ENCODE measurements around the gene FARS2. TPM values are rescaled to one million over a fixed set of nuclear protein-coding genes. Genes with fewer than 3 reads are reported as not detected.

FARS2 gene
- polyA plus RNA-seq, 2 of the 4 experiments (the other 2 are of a cell fraction): 12.9 to 17.5 TPM

DNA sequence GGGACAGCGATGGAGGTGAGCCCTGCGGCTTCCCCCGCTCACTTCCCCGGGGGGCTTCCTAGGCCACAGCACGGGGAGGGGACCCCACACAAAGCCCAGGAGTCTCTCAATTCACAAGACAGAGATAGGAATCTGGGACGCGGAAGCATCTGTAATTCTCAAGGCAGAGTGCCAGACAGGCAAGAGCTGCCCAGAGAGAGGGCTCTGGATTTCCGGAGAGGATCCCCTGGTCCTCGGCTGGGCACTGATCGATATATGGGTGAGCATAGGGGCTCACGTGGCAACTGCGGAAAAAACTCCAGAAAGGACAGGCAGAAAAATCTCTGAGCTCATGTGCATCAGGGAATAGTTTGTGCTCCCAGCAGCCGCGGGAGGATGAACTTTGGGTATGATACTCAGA lies 449.2 kb downstream of the FARS2 start:
- 89% methylated on average over 14 of the region's 14 CpGs for WGBS (ENCODE audit: missing lambda C conversion rate)
- H3K4me1 ChIP-seq: no peaks in the 10 kb centered on the region
- no peak for DNase-seq (ENCODE audit: low read depth in 1 of 2, low spot score in 1 of 2)
- H3K27ac ChIP-seq: no peak overlapping the region
- POLR2A ChIA-PET: no interaction called here
- FAIRE-seq: no peak
- no peak for TF ChIP-seq CBX8 (IDR thresholded peaks at IDR 0.05)
- no peak for TF ChIP-seq CTCF (IDR thresholded peaks at IDR 0.05)
- TF ChIP-seq FOSL2 (IDR thresholded peaks at IDR 0.05): no peak
- no peak for TF ChIP-seq FOSL2 (CRISPR knock-in tag; IDR thresholded peaks at IDR 0.05)
- no peak for TF ChIP-seq CBX2 (IDR thresholded peaks at IDR 0.05; ENCODE audit: borderline replicate concordance, low read depth)
- TF ChIP-seq RFX5 (IDR thresholded peaks at IDR 0.05): no peak
- TF ChIP-seq FOSB (CRISPR knock-in tag; IDR thresholded peaks at IDR 0.05): no peak
- no peak for TF ChIP-seq RARB (CRISPR knock-in tag; IDR thresholded peaks at IDR 0.05)
- TF ChIP-seq MAZ (IDR thresholded peaks at IDR 0.05; ENCODE audit: borderline replicate concordance, low read depth, low read length): no peak
- TF ChIP-seq REST (IDR thresholded peaks at IDR 0.05): no peak
- no peak for TF ChIP-seq TP53 (CRISPR knock-in tag; IDR thresholded peaks at IDR 0.05)
- TF ChIP-seq NR3C1 (IDR thresholded peaks at IDR 0.05): no peak
- no peak for TF ChIP-seq CEBPB (IDR thresholded peaks at IDR 0.05)
- no peak overlapping the region for H3K4me2 ChIP-seq
- no peaks in the 10 kb centered on the region for H3K9me3 ChIP-seq
- CTCF ChIA-PET: no interaction called here
- H3K4me3 ChIP-seq: no peak overlapping the region
- ATAC-seq: no peak

GRCh38 chr6:5710936-5711335 lies 449.6 kb downstream of the FARS2 start:
- no peak for ATAC-seq
- no peak for DNase-seq (ENCODE audit: low read depth in 1 of 2, low spot score in 1 of 2)
- ChIA-PET CTCF (no interaction called here), POLR2A (no interaction called here)
- WGBS (ENCODE audit: missing lambda C conversion rate): 91% methylated on average over 4 of the region's 4 CpGs
- no peak for TF ChIP-seq CBX2 (IDR thresholded peaks at IDR 0.05; ENCODE audit: borderline replicate concordance, low read depth)
- TF ChIP-seq ZSCAN20 (CRISPR knock-in tag; IDR thresholded peaks at IDR 0.05): no peak
- Histone ChIP-seq H3K4me2 (no peak overlapping the region), H3K9me3 (no peaks in the 10 kb centered on the region), H3K4me1 (no peaks in the 10 kb centered on the region), H3K27ac (no peak overlapping the region), H3K4me3 (no peak overlapping the region)
- FAIRE-seq: no peak

DNA sequence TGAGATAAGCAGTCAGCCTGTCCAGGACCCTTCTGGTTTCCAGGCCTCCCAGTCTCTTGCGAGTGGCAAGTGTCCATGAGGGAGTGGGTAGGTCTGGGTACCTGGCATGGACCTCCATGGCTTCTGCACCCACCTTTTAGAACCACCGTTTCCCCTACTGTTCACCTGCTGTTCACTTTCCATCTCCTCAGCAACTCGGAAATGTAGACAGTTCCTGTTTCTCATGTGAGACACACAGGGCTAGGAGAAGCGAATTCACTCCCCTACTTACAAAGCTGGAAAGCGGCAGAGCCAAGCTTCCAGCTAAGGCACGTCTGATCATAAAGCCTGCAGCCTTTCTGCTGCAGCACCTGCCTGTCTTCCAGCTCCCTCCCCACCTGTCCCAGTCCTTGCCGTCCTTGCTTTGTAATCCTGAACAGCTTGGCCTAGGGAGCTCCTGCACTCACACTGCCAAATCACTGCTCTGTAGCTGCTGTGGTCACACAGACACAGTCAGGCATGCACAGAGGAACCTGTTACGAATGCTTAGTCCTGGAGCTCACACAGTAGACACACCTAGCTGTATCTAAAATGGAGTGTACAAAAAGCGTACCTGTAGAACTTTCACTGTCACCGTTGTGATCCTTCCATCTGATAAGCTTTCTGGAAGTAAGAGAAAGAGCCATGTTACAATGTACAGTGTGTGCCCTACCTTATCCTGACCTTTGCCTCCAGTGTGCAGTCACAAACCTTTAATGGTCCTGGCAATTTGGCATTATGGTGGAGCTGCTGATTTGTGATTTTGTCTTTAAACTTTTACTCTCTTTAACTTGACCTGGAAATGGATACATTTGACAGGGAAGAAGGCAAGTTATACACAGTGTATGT lies 451.3 kb downstream of the FARS2 start:
- 92% methylated on average over 5 of the region's 10 CpGs for WGBS (ENCODE audit: missing lambda C conversion rate)
- no peaks in the 10 kb centered on the region for H3K4me1 ChIP-seq
- FAIRE-seq (no peak), DNase-seq (ENCODE audit: low read depth in 1 of 2, low spot score in 1 of 2) (no peak), ATAC-seq (no peak)
- no peak overlapping the region for H3K27ac ChIP-seq
- no peak overlapping the region for H3K4me3 ChIP-seq
- no peak overlapping the region for H3K4me2 ChIP-seq
- POLR2A ChIA-PET: no interaction called here
- TF ChIP-seq USF2 (IDR thresholded peaks at IDR 0.05) (no peak), HOXB5 (CRISPR knock-in tag; IDR thresholded peaks at IDR 0.05) (no peak), RAD21 (conservative IDR thresholded peaks at IDR 0.05 in 1 of 2, IDR thresholded peaks at IDR 0.05 in 1 of 2) (no peak), PBX3 (IDR thresholded peaks at IDR 0.05) (no peak), TFCP2L1 (CRISPR knock-in tag; IDR thresholded peaks at IDR 0.05) (no peak), RFX5 (IDR thresholded peaks at IDR 0.05) (no peak), POLR2A (IDR thresholded peaks at IDR 0.05; ENCODE audit: low read length) (no peak)
- H3K9me3 ChIP-seq: no peaks in the 10 kb centered on the region
- CTCF ChIA-PET: no interaction called here

Measured in A549 (cell line).